CD14-positive monocyte (primary cell): ENCODE measurements around the gene NFYB. TPM values are rescaled to one million over a fixed set of nuclear protein-coding genes. Genes with fewer than 3 reads are reported as not detected.

Source experiments
- DNase-seq, 3 donors: peaks; one replicate each; pipeline ENCODE4 v3.0.0-alpha.2; 2011 to 2022
- H2AFZ ChIP-seq: 2 replicates; pipeline ENCODE4 v1.6.0; 2012; ENCODE audit warnings: mild to moderate bottlenecking, low read depth, low read length, inconsistent platforms; ENCODE audit not compliant: insufficient read depth, poor library complexity, severe bottlenecking
- H3K27ac ChIP-seq, 2 donors: 1 replicate in 1 of 2; 2 replicates in 1 of 2; pipeline ENCODE4 v1.5.1; 2012 to 2013; ENCODE audit warnings: low read length in 2 of 2, control low read depth in 1 of 2, inconsistent platforms in 1 of 2, low read depth in 1 of 2, mild to moderate bottlenecking in 1 of 2
- H3K27me3 ChIP-seq, 2 donors: one replicate each; pipeline versions ENCODE4 v1.6.0 to v1.6.1; 2011 to 2013; ENCODE audit warnings: low read length in 2 of 2; ENCODE audit not compliant: control insufficient read depth in 2 of 2, insufficient read depth in 2 of 2
- H3K36me3 ChIP-seq, 2 donors: replicated peaks in 1 of 2; 1 replicate in 1 of 2; 2 replicates in 1 of 2; pipeline versions ENCODE4 v1.5.1 to v1.6.1; 2012 to 2013; ENCODE audit warnings: low read length in 2 of 2, control low read depth in 1 of 2, inconsistent platforms in 1 of 2, mild to moderate bottlenecking in 1 of 2; ENCODE audit not compliant: insufficient read depth in 2 of 2, control insufficient read depth in 1 of 2
- H3K4me1 ChIP-seq, 2 donors: 1 replicate in 1 of 2; 2 replicates in 1 of 2; pipeline versions ENCODE4 v1.5.1 to v1.6.1; 2012 to 2013; ENCODE audit warnings: low read length in 2 of 2, control low read depth in 1 of 2, inconsistent platforms in 1 of 2, mild to moderate bottlenecking in 1 of 2, moderate library complexity in 1 of 2; ENCODE audit not compliant: insufficient read depth in 2 of 2, control insufficient read depth in 1 of 2
- H3K4me2 ChIP-seq: replicated peaks from 2 replicates; pipeline ENCODE3; 2012; ENCODE audit warnings: low read length, moderate library complexity, mild to moderate bottlenecking; ENCODE audit not compliant: poor library complexity, severe bottlenecking; ENCODE audit errors: extremely low read depth
- H3K4me3 ChIP-seq, 3 experiments: fragments of 200-600 bp in 1 of 3; sonication (generic) in 1 of 3; replicated peaks in 1 of 3; 1 replicate in 2 of 3; 2 replicates in 1 of 3; pipeline ENCODE4 v1.5.1; 2011 to 2013; ENCODE audit warnings: low read length in 3 of 3, mild to moderate bottlenecking in 3 of 3, control low read depth in 2 of 3, low read depth in 2 of 3, inconsistent platforms in 1 of 3, moderate library complexity in 1 of 3
- H3K79me2 ChIP-seq: 2 replicates; pipeline ENCODE4 v1.6.0; 2012; ENCODE audit warnings: mild to moderate bottlenecking, control low read depth, inconsistent platforms, low read length, moderate library complexity; ENCODE audit not compliant: insufficient read depth
- H3K9ac ChIP-seq: 2 replicates; pipeline ENCODE4 v1.6.0; 2017; ENCODE audit warnings: low read length, mild to moderate bottlenecking; ENCODE audit not compliant: insufficient read depth, poor library complexity, severe bottlenecking
- H3K9me3 ChIP-seq, 2 donors: replicated peaks in 1 of 2; 1 replicate in 1 of 2; 2 replicates in 1 of 2; pipeline versions ENCODE4 v1.5.1 to v1.6.1; 2012 to 2013; ENCODE audit warnings: low read length in 2 of 2, control low read depth in 1 of 2; ENCODE audit not compliant: control insufficient read depth in 1 of 2, insufficient read depth in 1 of 2
- H4K20me1 ChIP-seq: 2 replicates; pipeline ENCODE4 v1.6.0; 2012; ENCODE audit warnings: mild to moderate bottlenecking, low read length, control low read depth, moderate library complexity; ENCODE audit not compliant: insufficient read depth
- H3K27ac Mint-ChIP-seq, 7 donors: one replicate each; pipeline ENCODE4 v1.8.0; 2020; ENCODE audit warnings: mild to moderate bottlenecking in 7 of 7, mixed read lengths in 7 of 7, moderate library complexity in 6 of 7, inconsistent platforms in 2 of 7
- H3K27me3 Mint-ChIP-seq, 3 donors: one replicate each; pipeline ENCODE4 v1.8.0; 2021 to 2022; ENCODE audit warnings: low read depth in 3 of 3, mild to moderate bottlenecking in 3 of 3, mixed read lengths in 3 of 3, moderate library complexity in 3 of 3, inconsistent platforms in 1 of 3
- H3K36me3 Mint-ChIP-seq, 2 donors: one replicate each; pipeline ENCODE4 v1.8.0; 2020; ENCODE audit warnings: mixed read lengths in 2 of 2, inconsistent platforms in 1 of 2, mild to moderate bottlenecking in 1 of 2
- H3K4me1 Mint-ChIP-seq: one replicate; pipeline ENCODE4 v1.8.0; 2020; ENCODE audit warnings: mild to moderate bottlenecking, mixed read lengths
- H3K4me3 Mint-ChIP-seq, 2 donors: one replicate each; pipeline ENCODE4 v1.8.0; 2020; ENCODE audit warnings: mild to moderate bottlenecking in 2 of 2, mixed read lengths in 2 of 2, moderate library complexity in 1 of 2
- H3K9me3 Mint-ChIP-seq, 7 donors: one replicate each; pipeline ENCODE4 v1.8.0; 2020 to 2022; ENCODE audit warnings: mixed read lengths in 7 of 7, mild to moderate bottlenecking in 6 of 7, moderate library complexity in 6 of 7, inconsistent platforms in 2 of 7
- WGBS: methylation state at CpG from one replicate; pipeline ENCODE4 v1.1.5; 2013; ENCODE audit warnings: missing lambda C conversion rate; ENCODE audit not compliant: insufficient coverage; 5-methylcytosine and 5-hydroxymethylcytosine counted together
- intact Hi-C, 2 donors: fragments of 100-400 bp; cut with micrococcal nuclease; formaldehyde crosslinking; loops; one replicate each; pipeline versions ENCODE4 v1.15.0 to v1.15.1; 2023
- polyA plus RNA-seq, 3 donors: library from polyadenylated mRNA; depleted of rRNA in 1 of 3; unstranded in 2 of 3; stranded (reverse) in 1 of 3; fragments of 300-500 nt in 2 of 3; fragments of >200 nt in 1 of 3; fragmentation: Illumina TruSeq in 2 of 3; gene quantifications; 1 replicate in 2 of 3; 2 replicates in 1 of 3; pipeline ENCODE4 v1.2.3, GENCODE V29; 2012 to 2021
- TF ChIP-seq, protein P1 (sequence below): fragments of 200-600 bp; IDR thresholded peaks from one replicate; pipeline ENCODE4 v1.8.0; 2022; ENCODE audit warnings: antibody characterized with exemption, mild to moderate bottlenecking

NFYB gene
- polyA plus RNA-seq, 3 donors, result 11.6 to 14.6 (median 12.3) TPM

DNA sequence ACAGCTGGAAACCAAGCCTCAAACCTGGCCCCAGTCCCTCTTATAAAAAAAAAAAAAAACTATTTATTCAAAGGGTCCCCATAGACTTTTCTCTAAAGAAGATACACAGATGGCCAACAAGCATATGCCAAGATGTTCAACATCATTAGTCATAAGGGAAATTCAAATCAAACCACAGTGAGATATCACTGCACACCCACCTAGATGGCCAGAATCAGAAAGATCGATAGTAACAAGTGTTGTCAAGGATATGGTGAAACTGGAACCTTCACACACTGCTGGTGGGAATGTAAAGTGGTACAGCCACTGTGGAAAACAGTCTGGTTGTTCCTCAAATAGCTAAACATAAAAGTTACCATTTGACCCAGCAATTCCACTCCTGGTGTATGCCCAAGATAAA lies 5.9 kb upstream of the NFYB start:
- Histone ChIP-seq H3K79me2 (no peaks in the 10 kb centered on the region), H3K9me3 (peaks cover 0 to 5% of the 10 kb centered on the region in 2 donors), H3K4me1 (no peaks in the 10 kb centered on the region), H3K4me3 (no peak overlapping the region), H2AFZ (no peak overlapping the region), H3K27ac (no peak overlapping the region), H3K36me3 (no peaks in the 10 kb centered on the region), H3K4me2 (no peak overlapping the region), H3K27me3 (no peaks in the 10 kb centered on the region), H3K9ac (no peak overlapping the region), H4K20me1 (no peaks in the 10 kb centered on the region)
- H3K4me1 Mint-ChIP-seq, result peaks cover 1% of the 10 kb centered on the region
- H3K27me3 Mint-ChIP-seq, result peaks cover 0 to 5% (median 2%) of the 10 kb centered on the region in 3 donors
- H3K36me3 Mint-ChIP-seq, result no peaks in the 10 kb centered on the region
- peaks cover 2 to 12% (median 8%) of the 10 kb centered on the region in 7 donors for H3K9me3 Mint-ChIP-seq
- H3K27ac Mint-ChIP-seq, result no peak overlapping the region
- H3K4me3 Mint-ChIP-seq, result no peak overlapping the region
- TF ChIP-seq, protein P1, sequence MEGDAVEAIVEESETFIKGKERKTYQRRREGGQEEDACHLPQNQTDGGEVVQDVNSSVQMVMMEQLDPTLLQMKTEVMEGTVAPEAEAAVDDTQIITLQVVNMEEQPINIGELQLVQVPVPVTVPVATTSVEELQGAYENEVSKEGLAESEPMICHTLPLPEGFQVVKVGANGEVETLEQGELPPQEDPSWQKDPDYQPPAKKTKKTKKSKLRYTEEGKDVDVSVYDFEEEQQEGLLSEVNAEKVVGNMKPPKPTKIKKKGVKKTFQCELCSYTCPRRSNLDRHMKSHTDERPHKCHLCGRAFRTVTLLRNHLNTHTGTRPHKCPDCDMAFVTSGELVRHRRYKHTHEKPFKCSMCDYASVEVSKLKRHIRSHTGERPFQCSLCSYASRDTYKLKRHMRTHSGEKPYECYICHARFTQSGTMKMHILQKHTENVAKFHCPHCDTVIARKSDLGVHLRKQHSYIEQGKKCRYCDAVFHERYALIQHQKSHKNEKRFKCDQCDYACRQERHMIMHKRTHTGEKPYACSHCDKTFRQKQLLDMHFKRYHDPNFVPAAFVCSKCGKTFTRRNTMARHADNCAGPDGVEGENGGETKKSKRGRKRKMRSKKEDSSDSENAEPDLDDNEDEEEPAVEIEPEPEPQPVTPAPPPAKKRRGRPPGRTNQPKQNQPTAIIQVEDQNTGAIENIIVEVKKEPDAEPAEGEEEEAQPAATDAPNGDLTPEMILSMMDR, result no peak
- intact Hi-C loops, result no loop called here
- DNase-seq, result no peak
- WGBS, result no CpG with 5 or more reads among the region's 1 CpG

DNA sequence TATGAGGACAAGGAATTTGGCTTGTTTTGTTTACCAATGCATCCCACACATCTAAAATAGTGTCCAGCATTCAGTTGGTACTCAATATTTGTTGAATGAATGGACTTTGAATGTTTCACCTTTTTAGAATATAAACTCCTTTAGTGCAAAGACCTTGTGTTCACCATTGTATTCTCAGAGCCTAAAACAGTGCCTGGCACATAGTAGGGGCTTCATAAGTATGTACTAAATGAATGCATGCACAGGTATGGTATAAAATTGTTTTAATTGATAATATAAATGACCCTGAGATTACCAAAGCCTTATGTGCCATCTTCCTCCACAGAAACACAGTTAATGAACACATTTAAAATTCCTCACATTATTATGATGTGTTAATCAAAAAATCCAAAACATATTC lies 5.0 kb upstream of the NFYB start:
- Mint-ChIP-seq H3K27me3 (peaks cover 0 to 5% (median 0%) of the 10 kb centered on the region in 3 donors), H3K27ac (no peak overlapping the region), H3K4me1 (peaks cover 7% of the 10 kb centered on the region), H3K36me3 (no peaks in the 10 kb centered on the region), H3K4me3 (no peak overlapping the region), H3K9me3 (peaks cover 2 to 12% (median 8%) of the 10 kb centered on the region in 7 donors)
- H3K79me2 ChIP-seq, result no peaks in the 10 kb centered on the region
- H3K27me3 ChIP-seq, result no peaks in the 10 kb centered on the region
- no peak overlapping the region for H3K9ac ChIP-seq
- H3K9me3 ChIP-seq, result peaks cover 0 to 5% of the 10 kb centered on the region in 2 donors
- no peak overlapping the region for H3K4me2 ChIP-seq
- no peak overlapping the region for H2AFZ ChIP-seq
- TF ChIP-seq, protein P1, result no peak
- no peak for DNase-seq
- H3K27ac ChIP-seq, result no peak overlapping the region
- H4K20me1 ChIP-seq, result no peaks in the 10 kb centered on the region
- intact Hi-C loops, result no loop called here
- H3K4me3 ChIP-seq, result no peak overlapping the region
- H3K4me1 ChIP-seq, result peaks cover 5 to 6% of the 10 kb centered on the region in 2 donors
- no peaks in the 10 kb centered on the region for H3K36me3 ChIP-seq
